ENCODE measurements around the gene SLC9C2. TPM values are rescaled to one million over a fixed set of nuclear protein-coding genes. Genes with fewer than 3 reads are reported as not detected.
"Not testable (repeated sequence)": the region's sequence is repeated elsewhere in the genome, so short reads cannot be mapped to it uniquely, and the experiment has no call there.

Gene SLC9C2
- total RNA-seq, 2 donors from 2014 or later, result not detected

DNA sequence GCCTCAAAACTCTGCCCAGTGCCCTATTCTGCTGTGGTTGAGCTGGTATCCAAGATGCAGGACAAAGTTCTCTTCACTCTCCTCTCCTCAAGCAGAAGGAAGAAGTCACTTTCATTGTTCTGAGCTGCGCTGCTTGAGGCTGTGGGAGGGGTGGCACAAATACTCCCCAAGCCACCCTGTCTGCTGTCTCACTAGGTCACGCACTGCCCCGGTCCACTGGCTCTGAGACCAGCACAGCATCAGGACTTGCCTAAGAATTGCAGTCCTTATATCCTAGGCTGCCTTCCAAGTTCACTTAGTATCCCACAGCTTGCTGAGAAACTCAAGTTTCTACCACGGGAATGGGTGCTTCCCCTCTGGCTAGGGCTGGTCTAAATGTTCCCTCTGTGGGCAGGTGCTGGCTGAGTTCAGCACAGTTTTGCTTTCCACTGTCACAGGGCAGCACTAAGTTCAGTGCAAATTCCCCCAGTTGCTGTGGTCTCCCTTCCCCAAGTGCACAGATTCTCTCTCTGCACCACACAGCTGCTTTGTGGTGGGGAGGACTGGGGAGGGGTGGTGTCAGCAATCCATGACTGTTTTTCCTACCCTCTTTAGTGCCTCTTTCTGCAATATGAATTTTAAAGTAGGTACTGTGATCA is 32.4 kb downstream of the SLC9C2 start:
- no peak overlapping the region for H3K4me3 Mint-ChIP-seq
- no peaks in the 10 kb centered on the region for H3K4me1 Mint-ChIP-seq (ENCODE audit: low read depth)
- no peak overlapping the region for H3K27ac Mint-ChIP-seq
- DNase-seq (peak; percentile 24 to 33), ATAC-seq (replicated peaks in 1 of 2) (peak; percentile 88 to 96)
- peaks cover 0 to 9% of the 10 kb centered on the region in 2 donors for H3K36me3 Mint-ChIP-seq (ENCODE audit: insufficient read depth in 2 of 2)
- H3K27me3 Mint-ChIP-seq (ENCODE audit: low read depth), result peaks cover 13% of the 10 kb centered on the region
- peaks cover 4 to 11% of the 10 kb centered on the region in 2 donors for H3K9me3 Mint-ChIP-seq

DNA sequence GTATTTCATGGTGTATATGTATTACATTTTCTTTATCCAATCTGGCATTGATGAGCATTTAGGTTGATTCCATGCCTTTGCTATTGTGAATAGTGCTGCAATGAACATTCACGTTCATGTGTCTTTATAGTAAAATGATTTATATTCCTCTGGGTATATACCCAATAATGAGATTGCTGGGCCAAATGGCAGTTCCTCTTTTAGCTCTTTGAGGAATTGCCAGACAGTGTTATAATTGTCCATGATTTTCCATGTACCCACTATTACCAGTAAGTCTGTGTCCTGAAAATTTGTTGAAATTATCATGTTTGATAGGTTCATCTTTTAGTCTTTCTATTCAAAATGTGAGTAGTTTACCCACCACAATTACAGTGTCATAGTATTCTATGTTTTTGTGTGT is 34.4 kb downstream of the SLC9C2 start:
- H3K4me3 Mint-ChIP-seq, result no peak overlapping the region
- peaks cover 8 to 11% of the 10 kb centered on the region in 2 donors for H3K9me3 Mint-ChIP-seq

DNA sequence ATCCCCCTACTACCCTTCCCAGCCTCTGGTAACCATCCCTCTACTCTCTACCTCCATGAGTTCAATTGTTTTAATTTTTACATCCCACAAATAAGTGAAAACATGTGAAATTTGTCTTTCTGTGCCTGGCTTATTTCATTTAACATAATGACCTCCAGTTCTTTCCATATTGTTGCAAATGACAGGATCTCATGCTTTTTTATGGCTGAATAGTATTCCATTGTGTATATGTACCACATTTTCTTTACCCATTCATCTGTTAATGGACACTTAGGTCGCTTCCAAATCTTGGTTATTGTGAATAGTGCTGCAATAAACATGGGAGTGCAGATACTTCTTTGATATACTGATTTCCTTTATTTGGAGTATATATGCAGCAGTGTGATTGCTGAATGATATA is 39.0 kb downstream of the SLC9C2 start:
- ATAC-seq (replicated peaks in 1 of 2), result not testable (repeated sequence)

More for the DNA sequence above, 34.4 kb downstream of the SLC9C2 start:
- Mint-ChIP-seq H3K27me3 (ENCODE audit: low read depth) (peaks cover 13% of the 10 kb centered on the region), H3K4me1 (ENCODE audit: low read depth) (no peaks in the 10 kb centered on the region), H3K36me3 (ENCODE audit: insufficient read depth in 2 of 2) (peaks cover 0 to 9% of the 10 kb centered on the region in 2 donors), H3K27ac (no peak overlapping the region)
- ATAC-seq (replicated peaks in 1 of 2) (no peak), DNase-seq (no peak)

DNA sequence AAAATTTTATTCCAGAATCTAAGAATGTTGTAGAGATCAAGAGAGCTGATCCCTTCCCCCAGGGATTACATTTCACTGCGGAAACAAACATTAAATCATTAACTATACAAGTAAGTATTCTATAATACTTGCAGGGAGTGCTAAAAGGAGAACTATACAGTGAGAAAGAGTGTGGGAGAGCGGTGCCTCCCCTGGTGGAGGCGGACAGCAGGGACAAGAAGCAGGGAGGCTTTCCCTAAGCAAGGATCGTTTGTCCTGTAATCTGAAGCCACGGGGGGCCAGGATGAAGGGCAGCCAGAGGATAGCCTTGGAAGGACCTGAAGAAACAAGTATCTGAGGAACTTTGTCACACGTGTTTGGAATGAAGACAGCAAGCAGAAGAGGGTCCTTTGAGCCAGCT is 40.1 kb downstream of the SLC9C2 start:
- peaks cover 6 to 8% of the 10 kb centered on the region in 2 donors for H3K9me3 Mint-ChIP-seq
- DNase-seq (no peak), ATAC-seq (replicated peaks in 1 of 2) (no peak)
- H3K36me3 Mint-ChIP-seq (ENCODE audit: insufficient read depth in 2 of 2), result peaks cover 0 to 4% of the 10 kb centered on the region in 2 donors
- H3K27me3 Mint-ChIP-seq (ENCODE audit: low read depth), result no peaks in the 10 kb centered on the region
- H3K4me1 Mint-ChIP-seq (ENCODE audit: low read depth), result peaks cover 9% of the 10 kb centered on the region
- H3K4me3 Mint-ChIP-seq, result no peak overlapping the region
- H3K27ac Mint-ChIP-seq, result no peak overlapping the region

More for the DNA sequence above, 39.0 kb downstream of the SLC9C2 start:
- DNase-seq; H3K36me3 Mint-ChIP-seq (ENCODE audit: insufficient read depth in 2 of 2); H3K4me3 Mint-ChIP-seq; H3K27ac Mint-ChIP-seq; H3K4me1 Mint-ChIP-seq (ENCODE audit: low read depth); H3K27me3 Mint-ChIP-seq (ENCODE audit: low read depth): not testable (repeated sequence)
- H3K9me3 Mint-ChIP-seq, result peaks cover 8 to 11% of the 10 kb centered on the region in 2 donors

DNA sequence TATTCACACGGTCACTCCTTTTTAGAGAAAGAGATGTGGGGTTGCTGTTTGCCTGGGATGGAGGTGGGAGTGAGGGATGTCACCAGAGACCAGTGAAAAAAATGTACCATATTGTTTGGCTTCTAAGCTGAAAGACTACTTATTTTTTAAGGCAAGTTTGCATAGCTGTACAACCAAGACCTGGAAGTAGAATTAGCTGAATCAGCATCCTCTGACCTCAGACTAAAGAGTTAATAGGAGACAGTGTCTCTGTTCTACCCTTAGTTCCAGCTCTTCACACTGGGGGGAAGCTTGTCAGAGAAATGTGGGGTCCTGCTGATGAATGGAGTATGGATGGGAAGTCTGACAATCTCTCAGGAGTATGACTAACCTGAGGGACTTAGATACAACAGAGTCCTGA is 41.6 kb downstream of the SLC9C2 start:
- H3K4me1 Mint-ChIP-seq (ENCODE audit: low read depth), result peaks cover 10% of the 10 kb centered on the region
- no peaks in the 10 kb centered on the region for H3K27me3 Mint-ChIP-seq (ENCODE audit: low read depth)
- H3K36me3 Mint-ChIP-seq (ENCODE audit: insufficient read depth in 2 of 2), result no peaks in the 10 kb centered on the region
- ATAC-seq (replicated peaks in 1 of 2), result no peak
- H3K9me3 Mint-ChIP-seq, result peaks cover 2 to 4% of the 10 kb centered on the region in 2 donors
- no peak overlapping the region for H3K27ac Mint-ChIP-seq
- DNase-seq, result no peak
- no peak overlapping the region for H3K4me3 Mint-ChIP-seq

DNA sequence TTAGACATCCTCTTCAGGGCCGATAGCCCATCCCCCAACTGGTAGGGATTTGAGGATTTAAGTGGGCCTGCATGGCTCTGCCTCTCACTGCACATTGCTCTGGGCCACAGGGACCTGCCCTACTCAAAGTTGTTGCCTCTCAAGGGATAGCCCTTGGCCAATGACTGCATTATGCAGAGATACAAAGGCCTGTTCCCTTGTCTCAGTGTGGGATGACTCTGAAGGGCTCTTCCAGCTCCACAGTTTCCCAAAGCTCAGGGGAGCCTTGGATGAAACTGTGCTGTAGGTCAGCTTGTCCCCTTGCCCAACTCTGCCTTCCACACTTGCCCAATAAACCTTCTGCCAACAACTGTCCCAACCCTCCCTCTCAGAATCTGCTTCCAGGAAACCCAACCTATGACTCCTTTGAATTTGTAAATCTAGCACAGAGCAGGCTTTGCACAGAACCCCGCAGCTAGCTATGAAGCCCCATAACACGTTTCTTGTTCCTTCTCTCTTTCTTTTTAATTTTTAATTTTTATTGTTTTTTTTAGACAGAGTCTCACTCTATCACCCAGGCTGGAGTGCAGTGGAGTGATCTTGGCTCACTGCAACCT is 42.5 kb downstream of the SLC9C2 start:
- no peak overlapping the region for H3K4me3 Mint-ChIP-seq
- peaks cover 13% of the 10 kb centered on the region for H3K4me1 Mint-ChIP-seq (ENCODE audit: low read depth)
- no peaks in the 10 kb centered on the region for H3K27me3 Mint-ChIP-seq (ENCODE audit: low read depth)
- no peaks in the 10 kb centered on the region for H3K36me3 Mint-ChIP-seq (ENCODE audit: insufficient read depth in 2 of 2)
- no peak for DNase-seq
- H3K27ac Mint-ChIP-seq, result no peak overlapping the region
- H3K9me3 Mint-ChIP-seq, result peaks cover 0 to 4% of the 10 kb centered on the region in 2 donors
- no peak for ATAC-seq (replicated peaks in 1 of 2)

DNA sequence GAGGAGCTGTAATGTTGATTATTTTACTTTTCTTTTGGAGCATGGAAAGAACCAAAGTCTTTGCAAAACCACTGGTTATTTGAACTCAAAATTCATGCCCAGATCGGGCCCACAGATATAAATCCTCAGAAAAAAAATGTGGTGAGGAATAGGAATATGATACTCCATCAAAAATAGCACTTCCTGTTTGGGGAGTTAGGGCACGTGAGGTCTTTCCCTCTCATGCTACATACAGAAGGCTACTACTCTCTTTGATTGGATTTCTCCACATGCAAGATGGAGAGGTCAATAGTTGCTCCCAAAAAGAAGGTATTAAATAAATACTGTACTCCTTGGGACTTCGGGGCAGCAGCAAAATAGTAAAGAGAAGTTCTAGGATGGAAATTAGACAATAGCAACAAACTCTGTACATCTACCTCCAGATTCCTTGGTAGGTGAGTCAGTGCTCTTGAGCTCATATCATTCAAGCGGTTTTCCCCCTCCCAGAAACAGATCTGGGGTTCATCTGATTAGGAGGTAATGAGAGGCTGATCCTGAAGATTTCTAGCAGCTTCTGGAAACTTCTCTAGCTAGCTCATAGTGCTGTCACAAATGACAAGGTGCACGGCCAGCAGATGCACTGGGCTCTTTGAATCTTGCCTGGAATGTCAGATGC is 47.1 kb downstream of the SLC9C2 start:
- H3K36me3 Mint-ChIP-seq (ENCODE audit: insufficient read depth in 2 of 2), result no peaks in the 10 kb centered on the region
- DNase-seq (no peak), ATAC-seq (replicated peaks in 1 of 2) (no peak)
- H3K27me3 Mint-ChIP-seq (ENCODE audit: low read depth), result no peaks in the 10 kb centered on the region
- H3K4me1 Mint-ChIP-seq (ENCODE audit: low read depth), result peaks cover 30% of the 10 kb centered on the region
- no peak overlapping the region for H3K4me3 Mint-ChIP-seq
- no peak overlapping the region for H3K27ac Mint-ChIP-seq
- H3K9me3 Mint-ChIP-seq, result no peaks in the 10 kb centered on the region

DNA sequence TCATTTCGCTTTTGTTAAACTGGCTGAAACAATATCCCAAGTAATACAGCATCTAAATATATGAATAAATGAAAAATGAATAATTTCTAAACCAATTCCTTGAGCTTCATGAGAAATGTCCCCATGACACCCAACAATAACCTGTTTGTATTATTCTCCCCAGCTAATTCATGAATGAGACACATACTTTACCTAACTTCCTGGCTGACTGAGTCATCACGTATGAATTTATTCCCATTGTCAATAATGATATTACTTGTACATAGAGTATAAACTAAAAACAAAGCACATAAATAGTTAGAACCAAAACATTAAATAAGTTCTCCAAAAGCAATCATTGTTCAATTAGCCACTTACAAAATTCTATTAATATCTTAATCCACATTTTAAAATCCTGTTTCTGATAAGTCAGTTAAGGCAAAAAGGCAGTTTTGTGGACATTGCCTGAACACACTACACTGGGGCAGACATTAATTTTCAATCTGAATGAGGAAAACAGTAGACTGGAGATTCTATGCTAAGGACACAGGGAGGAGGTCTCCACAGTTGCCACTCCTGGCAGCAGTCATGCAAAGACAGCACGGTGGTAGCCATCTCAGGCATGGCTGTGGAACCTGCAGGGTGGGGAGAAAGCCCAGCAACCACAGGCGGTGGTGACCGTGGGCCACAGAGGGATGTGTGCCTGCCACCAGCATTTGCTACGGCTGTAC is 48.2 kb downstream of the SLC9C2 start:
- DNase-seq (no peak), ATAC-seq (replicated peaks in 1 of 2) (no peak)
- H3K4me3 Mint-ChIP-seq, result no peak overlapping the region
- no peaks in the 10 kb centered on the region for H3K9me3 Mint-ChIP-seq
- H3K27me3 Mint-ChIP-seq (ENCODE audit: low read depth), result no peaks in the 10 kb centered on the region
- H3K27ac Mint-ChIP-seq, result peak overlapping the region; percentile 61
- H3K4me1 Mint-ChIP-seq (ENCODE audit: low read depth), result peaks cover 34% of the 10 kb centered on the region
- H3K36me3 Mint-ChIP-seq (ENCODE audit: insufficient read depth in 2 of 2), result no peaks in the 10 kb centered on the region

DNA sequence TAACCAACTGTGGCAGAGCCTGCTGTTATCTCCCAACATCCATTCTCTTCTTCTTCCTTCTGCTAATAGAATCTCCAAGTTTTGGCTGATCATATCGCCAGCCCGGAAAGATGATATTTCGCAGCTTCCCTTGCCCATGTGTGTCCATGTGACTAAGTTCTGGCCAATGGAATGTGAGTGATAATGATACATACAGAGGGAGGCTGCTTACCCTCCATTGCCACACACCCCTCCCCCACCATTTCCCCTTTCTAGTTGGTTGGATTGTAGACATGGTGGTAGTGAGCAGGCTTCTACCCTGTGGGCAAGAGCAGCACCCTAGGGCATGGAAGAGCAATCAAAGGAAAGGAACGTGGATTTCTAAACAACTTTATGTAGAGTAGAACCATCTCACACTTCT is 48.8 kb downstream of the SLC9C2 start:
- Mint-ChIP-seq H3K27me3 (ENCODE audit: low read depth) (no peaks in the 10 kb centered on the region), H3K9me3 (no peaks in the 10 kb centered on the region), H3K36me3 (ENCODE audit: insufficient read depth in 2 of 2) (no peaks in the 10 kb centered on the region), H3K4me1 (ENCODE audit: low read depth) (peaks cover 34% of the 10 kb centered on the region), H3K4me3 (no peak overlapping the region), H3K27ac (no peak overlapping the region)
- DNase-seq (no peak), ATAC-seq (replicated peaks in 1 of 2) (no peak)

DNA sequence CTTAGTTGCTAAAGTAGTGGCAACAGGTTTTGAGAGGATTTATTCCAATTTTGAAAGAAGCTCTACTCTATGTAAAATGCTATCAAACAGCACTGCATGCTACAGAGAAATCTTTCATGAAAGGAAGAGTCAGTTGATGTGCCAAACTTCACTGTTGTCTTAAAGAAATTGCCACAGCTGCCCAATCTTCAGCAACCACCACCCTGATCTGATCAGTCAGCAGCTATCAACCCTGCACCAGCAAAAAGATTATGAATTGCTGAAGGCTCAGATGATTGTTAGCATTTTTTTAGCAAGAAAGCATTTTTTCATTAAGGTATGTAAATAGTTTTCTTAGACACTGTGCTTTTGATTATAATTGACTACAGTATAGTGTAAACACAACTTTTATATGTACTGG is 49.6 kb downstream of the SLC9C2 start:
- Mint-ChIP-seq H3K27ac (no peak overlapping the region), H3K27me3 (ENCODE audit: low read depth) (no peaks in the 10 kb centered on the region), H3K4me1 (ENCODE audit: low read depth) (peaks cover 34% of the 10 kb centered on the region), H3K4me3 (no peak overlapping the region), H3K36me3 (ENCODE audit: insufficient read depth in 2 of 2) (no peaks in the 10 kb centered on the region), H3K9me3 (no peaks in the 10 kb centered on the region)
- ATAC-seq (replicated peaks in 1 of 2), result no peak
- DNase-seq, result no peak

DNA sequence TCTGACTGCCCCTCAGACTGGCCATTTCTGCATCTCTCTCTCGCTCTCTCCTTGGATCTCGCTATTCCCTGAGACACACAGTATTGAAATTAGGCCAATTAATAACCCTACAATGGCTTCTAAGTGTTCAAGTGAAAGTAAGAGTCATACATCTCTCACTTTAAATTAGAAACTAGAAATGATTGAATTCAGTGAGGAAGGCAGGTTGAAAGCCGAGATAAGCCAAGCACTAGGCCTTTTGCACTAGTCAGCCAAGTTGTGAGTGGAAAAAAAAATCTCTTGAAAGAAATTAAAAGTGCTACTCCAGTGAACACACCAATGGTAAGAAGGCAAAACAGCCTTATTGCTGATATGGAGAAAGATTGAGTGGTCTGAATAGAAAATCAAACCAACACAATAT is 51.2 kb downstream of the SLC9C2 start:
- H3K27ac Mint-ChIP-seq, result peak overlapping the region; percentile 44
- DNase-seq (no peak), ATAC-seq (replicated peaks in 1 of 2) (peak in 1 of 2 donors; percentile 46)
- H3K9me3 Mint-ChIP-seq, result no peaks in the 10 kb centered on the region
- H3K4me3 Mint-ChIP-seq, result peak overlapping the region in 1 of 2 donors; percentile 78
- no peaks in the 10 kb centered on the region for H3K27me3 Mint-ChIP-seq (ENCODE audit: low read depth)
- no peaks in the 10 kb centered on the region for H3K36me3 Mint-ChIP-seq (ENCODE audit: insufficient read depth in 2 of 2)
- peaks cover 28% of the 10 kb centered on the region for H3K4me1 Mint-ChIP-seq (ENCODE audit: low read depth)

DNA sequence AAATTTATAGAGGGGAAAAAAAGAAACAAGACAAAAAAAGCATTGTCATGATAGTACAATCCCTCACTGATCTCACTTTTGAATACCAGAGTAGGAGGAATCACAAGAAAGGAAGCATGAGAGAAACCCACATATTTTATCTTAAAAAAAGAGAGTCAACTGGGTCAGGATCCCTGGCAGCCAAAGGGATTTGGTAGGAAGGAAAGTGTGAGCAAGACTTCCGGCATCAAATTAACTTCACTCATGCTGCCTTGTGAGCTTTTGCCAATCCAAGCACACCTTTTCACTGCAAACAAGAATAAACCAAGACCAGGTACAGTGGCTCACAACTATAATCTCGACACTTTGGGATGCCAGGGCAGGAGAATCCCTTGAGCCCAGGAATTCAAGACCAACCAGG is 53.1 kb downstream of the SLC9C2 start:
- DNase-seq, result no peak
- no peaks in the 10 kb centered on the region for H3K36me3 Mint-ChIP-seq (ENCODE audit: insufficient read depth in 2 of 2)

DNA sequence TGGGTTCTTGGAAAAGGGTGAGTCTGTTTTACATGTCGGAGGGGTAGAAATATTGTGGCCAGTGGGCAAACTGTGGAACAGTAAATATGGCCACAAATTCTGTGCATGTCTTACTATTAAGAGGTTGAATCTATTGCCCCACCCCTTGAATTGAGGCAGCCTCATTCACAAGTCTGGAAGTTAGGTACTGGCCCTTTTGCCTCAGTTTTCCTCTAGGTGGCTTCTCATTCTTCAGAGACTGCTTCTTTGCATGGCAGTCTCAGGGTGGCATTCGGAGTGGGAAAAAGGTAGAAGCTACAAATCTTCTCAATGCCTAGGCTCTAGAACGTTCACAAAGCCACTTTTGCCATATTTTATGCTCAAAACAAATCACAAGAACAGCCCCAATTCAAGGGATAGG is 57.2 kb downstream of the SLC9C2 start:
- peaks cover 8% of the 10 kb centered on the region for H3K4me1 Mint-ChIP-seq (ENCODE audit: low read depth)
- H3K27ac Mint-ChIP-seq, result no peak overlapping the region
- ATAC-seq (replicated peaks in 1 of 2), result no peak
- DNase-seq, result no peak
- no peaks in the 10 kb centered on the region for H3K27me3 Mint-ChIP-seq (ENCODE audit: low read depth)
- H3K4me3 Mint-ChIP-seq, result no peak overlapping the region
- H3K36me3 Mint-ChIP-seq (ENCODE audit: insufficient read depth in 2 of 2), result no peaks in the 10 kb centered on the region
- peaks cover 6 to 11% of the 10 kb centered on the region in 2 donors for H3K9me3 Mint-ChIP-seq

More for the DNA sequence above, 53.1 kb downstream of the SLC9C2 start:
- ATAC-seq (replicated peaks in 1 of 2), result no peak
- Mint-ChIP-seq H3K27me3 (ENCODE audit: low read depth) (no peaks in the 10 kb centered on the region), H3K27ac (no peak overlapping the region), H3K4me3 (peak overlapping the region in 1 of 2 donors; percentile 38), H3K9me3 (no peaks in the 10 kb centered on the region), H3K4me1 (ENCODE audit: low read depth) (peaks cover 23% of the 10 kb centered on the region)
